Activated naive CD4-positive, alpha-beta T cell treated with anti-CD3 and anti-CD28 coated beads, Interleukin-2, amount 50 U/mL, for 72 hours (primary cell): Measurements from ENCODE around the gene SYTL3. TPM values are rescaled to one million over a fixed set of nuclear protein-coding genes. Genes with fewer than 3 reads are reported as not detected.
"Not testable (repeated sequence)": the region's sequence is repeated elsewhere in the genome, so short reads cannot be mapped to it uniquely, and the experiment has no call there.

ENCODE experiments used
- ATAC-seq, 2 donors: fragments of 150-1000 bp; cut with Tn5 transposase; 2 replicates each; pipeline ENCODE4 v1.10.0; 2021; ENCODE audit warnings: mild to moderate bottlenecking in 2 of 2, moderate library complexity in 2 of 2
- DNase-seq, 2 donors: peaks; one replicate each; pipeline ENCODE4 v3.0.0; 2021 to 2022; ENCODE audit warnings: low spot score in 2 of 2
- H3K27ac Mint-ChIP-seq, 2 donors: one replicate each; pipeline ENCODE4 v1.8.0; 2022; ENCODE audit warnings: mild to moderate bottlenecking in 2 of 2, mixed read lengths in 2 of 2
- H3K36me3 Mint-ChIP-seq, 2 donors: one replicate each; pipeline ENCODE4 v1.8.0; 2022; ENCODE audit warnings: mixed read lengths in 2 of 2
- H3K9me3 Mint-ChIP-seq, 2 donors: one replicate each; pipeline ENCODE4 v1.8.0; 2022; ENCODE audit warnings: mixed read lengths in 2 of 2
- total RNA-seq, 2 donors: library from RNA; stranded (reverse); gene quantifications; one replicate each; pipeline ENCODE4 v1.2.3, GENCODE V29; 2022

SYTL3 gene
- total RNA-seq, 2 donors from 2014 or later = 122 to 143 TPM

- DNase-seq (no peak), ATAC-seq (peak in 1 of 2 donors; percentile 17)
- Mint-ChIP-seq H3K36me3 (peaks cover 0 to 15% of the 10 kb centered on the region in 2 donors), H3K27ac (peak overlapping the region; percentile 67 to 73), H3K9me3 (no peaks in the 10 kb centered on the region)
Observed at GRCh38 chr6:158631678-158632537, 17.9 kb upstream of the SYTL3 start.

DNA sequence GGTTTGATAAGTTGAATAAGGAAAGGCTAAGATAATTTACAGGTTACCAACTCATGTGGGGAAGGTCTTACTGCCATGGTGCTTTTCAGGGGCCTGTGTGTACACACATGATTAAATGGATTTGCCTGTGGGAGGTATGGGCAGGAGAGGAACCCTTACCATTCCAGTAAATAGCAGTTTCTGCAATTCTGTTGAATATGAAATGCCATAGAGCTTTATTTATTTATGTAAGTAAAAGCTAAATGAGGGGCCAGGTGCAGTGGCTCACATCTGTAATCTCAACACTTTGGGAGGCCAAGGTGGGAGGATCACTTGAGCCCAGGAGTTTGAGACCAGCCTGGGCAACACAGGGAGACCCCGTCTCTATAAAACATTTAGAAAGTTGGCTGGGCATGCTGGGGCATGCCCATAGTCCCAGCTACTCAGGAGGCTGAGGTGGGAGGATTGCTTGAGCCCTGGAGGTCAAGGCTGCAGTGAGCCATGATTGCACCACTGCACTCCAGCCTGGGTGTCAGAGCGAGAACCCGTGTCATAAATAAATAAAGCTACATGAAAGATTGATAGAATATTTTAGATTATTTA is 17.2 kb upstream of the SYTL3 start:
- not testable (repeated sequence) for ATAC-seq, H3K9me3 Mint-ChIP-seq, DNase-seq
- H3K36me3 Mint-ChIP-seq = peaks cover 0 to 23% of the 10 kb centered on the region in 2 donors
- H3K27ac Mint-ChIP-seq = peak overlapping the region; percentile 67 to 73

DNA sequence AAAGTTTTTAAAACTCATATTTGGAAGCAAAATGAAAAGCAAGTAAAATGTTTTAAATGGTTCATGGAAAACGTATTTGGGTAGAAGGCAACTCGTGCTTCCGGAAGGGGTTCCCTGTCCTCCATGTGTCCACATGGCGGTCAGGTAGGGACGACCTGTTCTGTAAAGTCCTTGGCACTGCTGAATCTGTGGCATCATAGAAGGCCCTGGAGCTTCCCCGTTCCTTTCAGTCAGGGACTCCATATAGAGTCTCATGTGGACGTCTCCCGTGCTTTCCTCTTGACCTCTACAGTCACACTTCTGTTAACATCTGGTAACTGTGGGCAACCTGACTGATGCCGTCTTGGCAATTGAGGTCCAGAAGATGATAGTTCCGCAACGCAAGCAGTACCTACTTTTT is 16.7 kb upstream of the SYTL3 start:
- H3K36me3 Mint-ChIP-seq = peaks cover 0 to 23% of the 10 kb centered on the region in 2 donors
- H3K27ac Mint-ChIP-seq = peak overlapping the region in 1 of 2 donors; percentile 73
- ATAC-seq = no peak
- DNase-seq = no peak
- H3K9me3 Mint-ChIP-seq = no peaks in the 10 kb centered on the region

DNA sequence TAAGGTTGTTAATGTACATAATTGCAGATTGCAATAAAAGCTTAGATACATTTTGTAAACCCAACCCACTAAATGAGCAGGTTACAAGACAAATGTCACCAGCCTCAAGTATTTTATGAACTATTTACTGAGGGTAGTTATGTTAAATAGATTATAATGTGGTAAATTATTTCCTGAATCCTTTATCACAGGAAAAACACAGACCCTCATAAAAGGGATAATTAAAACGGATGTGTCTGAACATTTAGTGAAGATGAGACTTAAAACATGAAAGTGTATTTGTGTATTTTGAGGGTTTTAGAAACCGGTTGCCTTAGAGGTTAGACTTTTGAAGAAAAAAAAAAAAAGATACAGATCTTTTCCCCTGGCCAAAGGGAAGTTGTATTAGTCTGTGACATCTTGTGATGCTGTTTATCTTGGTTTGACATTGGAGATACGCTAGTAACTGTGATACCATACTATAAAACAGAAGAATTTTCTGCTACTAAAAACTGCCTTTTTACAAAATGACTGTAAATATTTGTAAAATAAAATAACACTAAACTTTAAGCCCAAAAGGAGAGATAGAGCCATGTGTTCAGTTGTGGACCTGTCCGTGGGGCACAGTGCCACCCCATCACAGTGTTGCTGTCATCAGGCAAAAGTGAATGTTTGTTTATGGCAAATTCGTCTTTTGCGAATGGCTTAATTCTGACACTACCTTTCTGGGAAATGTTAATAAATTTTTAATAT is 15.0 kb upstream of the SYTL3 start:
- H3K9me3 Mint-ChIP-seq = no peaks in the 10 kb centered on the region
- no peak for DNase-seq
- peak overlapping the region; percentile 15 to 33 for H3K27ac Mint-ChIP-seq
- ATAC-seq = no peak
- H3K36me3 Mint-ChIP-seq = peaks cover 0 to 36% of the 10 kb centered on the region in 2 donors

DNA sequence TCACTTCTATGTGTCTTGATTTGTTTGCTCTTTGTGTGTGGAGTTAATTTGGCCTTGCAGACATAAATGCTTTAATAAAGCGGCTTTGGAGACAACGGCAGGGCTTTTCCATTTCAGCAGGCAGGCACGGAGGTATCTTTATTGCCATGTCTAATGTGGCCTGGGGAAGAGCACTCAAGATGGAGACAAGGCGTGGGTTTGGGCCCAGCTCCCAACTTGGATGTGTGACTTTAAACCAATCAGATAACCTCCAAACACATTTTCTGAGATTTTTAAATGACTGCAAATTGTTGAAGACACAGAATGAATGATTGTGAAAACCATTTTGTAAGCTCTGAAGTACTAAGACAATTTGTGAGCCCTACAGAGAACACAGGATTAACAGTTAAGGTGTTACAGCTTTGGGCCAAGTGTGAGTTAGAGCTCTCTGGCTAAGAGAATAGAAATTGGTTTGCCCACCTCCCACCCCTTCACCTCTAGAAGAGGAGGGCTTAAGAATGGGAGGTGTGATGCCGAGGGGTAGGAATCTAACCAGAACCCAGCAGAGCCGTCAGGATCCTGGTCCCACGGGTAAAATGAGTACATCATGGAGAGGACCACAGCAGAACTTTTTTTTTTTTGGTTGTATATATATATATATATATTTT is 14.3 kb upstream of the SYTL3 start:
- ATAC-seq = no peak
- peaks cover 4 to 43% of the 10 kb centered on the region in 2 donors for H3K36me3 Mint-ChIP-seq

DNA sequence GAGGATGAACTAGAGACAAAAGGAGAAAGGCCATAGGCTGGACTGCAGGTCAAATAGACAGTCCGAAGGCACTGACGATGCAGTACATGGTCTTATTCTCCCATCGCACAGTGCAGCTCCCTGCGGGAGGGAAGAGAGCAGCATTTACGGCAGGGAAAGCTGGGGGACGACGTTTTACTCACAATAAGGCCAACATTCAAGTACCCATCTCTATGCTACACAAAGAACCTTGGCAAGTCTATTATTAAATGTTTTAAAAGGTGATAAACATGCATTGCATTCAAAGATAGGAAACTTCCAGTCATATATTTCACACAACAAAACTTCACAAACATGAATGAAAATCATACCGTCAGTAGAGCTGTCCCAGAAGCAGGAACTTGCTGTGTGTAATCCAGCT is 13.1 kb upstream of the SYTL3 start:
- Mint-ChIP-seq H3K9me3 (no peaks in the 10 kb centered on the region), H3K27ac (peak overlapping the region in 1 of 2 donors; percentile 70), H3K36me3 (peaks cover 7 to 49% of the 10 kb centered on the region in 2 donors)
- DNase-seq (no peak), ATAC-seq (no peak)

More for the DNA sequence above, 14.3 kb upstream of the SYTL3 start:
- Mint-ChIP-seq H3K9me3 (no peaks in the 10 kb centered on the region), H3K27ac (peak overlapping the region; percentile 53 to 54)
- DNase-seq = no peak

DNA sequence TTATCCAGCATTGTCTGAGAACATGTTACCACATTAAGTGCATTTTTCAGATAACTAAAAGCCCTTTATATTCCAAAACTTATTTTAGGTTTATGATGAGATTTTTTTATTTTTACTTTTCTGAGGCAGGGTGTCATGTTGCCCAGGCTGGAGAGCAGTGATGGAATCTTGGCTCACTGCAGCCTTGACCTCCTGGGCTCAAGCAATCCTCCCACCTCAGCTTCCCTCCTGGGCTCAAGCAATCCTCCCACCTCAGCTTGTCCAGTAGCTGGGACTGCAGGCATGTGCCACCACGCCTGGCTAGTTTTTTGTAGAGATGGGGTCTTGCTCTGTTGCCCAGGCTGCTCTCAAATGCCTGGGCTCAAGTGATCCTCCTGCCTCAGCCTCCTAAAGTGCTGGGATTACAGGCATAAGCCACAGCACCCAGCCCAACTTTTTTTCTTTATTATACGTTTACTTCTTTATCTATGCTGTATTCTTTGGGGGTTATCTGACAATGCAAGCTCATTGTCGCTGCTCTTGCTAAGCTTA is 11.5 kb upstream of the SYTL3 start:
- Mint-ChIP-seq H3K9me3 (no peaks in the 10 kb centered on the region), H3K36me3 (peaks cover 19 to 64% of the 10 kb centered on the region in 2 donors), H3K27ac (peak overlapping the region; percentile 44 to 58)
- DNase-seq (no peak), ATAC-seq (no peak)

GRCh38 chr6:158639056-158639455 is 10.8 kb upstream of the SYTL3 start:
- Mint-ChIP-seq H3K27ac (peak overlapping the region; percentile 44 to 85), H3K9me3 (no peaks in the 10 kb centered on the region), H3K36me3 (peaks cover 24 to 70% of the 10 kb centered on the region in 2 donors)
- no peak for DNase-seq
- no peak for ATAC-seq

- ATAC-seq (no peak), DNase-seq (no peak)
- Mint-ChIP-seq H3K27ac (peak overlapping the region; percentile 75 to 92), H3K9me3 (no peaks in the 10 kb centered on the region), H3K36me3 (peaks cover 27 to 70% of the 10 kb centered on the region in 2 donors)
Observed at GRCh38 chr6:158640519-158640918, 9.3 kb upstream of the SYTL3 start.

DNA sequence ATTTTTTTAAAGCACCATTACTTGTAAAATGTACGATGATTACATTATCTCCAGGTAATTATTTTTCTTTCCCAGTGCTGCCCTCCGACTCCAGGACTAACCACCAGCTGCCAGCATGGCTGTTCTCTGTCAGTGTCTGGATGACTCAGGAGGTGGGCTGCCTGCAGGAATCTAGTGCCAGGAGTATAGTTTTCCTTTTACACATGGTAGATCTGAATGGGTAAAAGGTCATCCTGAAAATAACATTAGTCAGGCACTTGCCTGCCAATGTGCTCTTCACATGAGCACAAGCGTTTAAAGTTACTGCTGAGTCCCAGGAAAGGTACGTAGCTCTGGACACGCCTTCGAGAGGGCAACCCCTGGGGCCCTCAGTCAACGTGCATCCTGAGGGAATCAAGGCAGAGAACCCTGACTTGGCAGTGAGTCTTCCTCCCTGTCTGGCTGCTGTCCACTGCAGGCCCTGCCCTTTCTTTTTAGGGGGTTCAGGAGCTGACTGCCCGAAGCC is 7.7 kb upstream of the SYTL3 start:
- Mint-ChIP-seq H3K36me3 (peaks cover 31 to 58% of the 10 kb centered on the region in 2 donors), H3K9me3 (no peaks in the 10 kb centered on the region), H3K27ac (peak overlapping the region; percentile 74 to 100)
- DNase-seq (no peak), ATAC-seq (no peak)

DNA sequence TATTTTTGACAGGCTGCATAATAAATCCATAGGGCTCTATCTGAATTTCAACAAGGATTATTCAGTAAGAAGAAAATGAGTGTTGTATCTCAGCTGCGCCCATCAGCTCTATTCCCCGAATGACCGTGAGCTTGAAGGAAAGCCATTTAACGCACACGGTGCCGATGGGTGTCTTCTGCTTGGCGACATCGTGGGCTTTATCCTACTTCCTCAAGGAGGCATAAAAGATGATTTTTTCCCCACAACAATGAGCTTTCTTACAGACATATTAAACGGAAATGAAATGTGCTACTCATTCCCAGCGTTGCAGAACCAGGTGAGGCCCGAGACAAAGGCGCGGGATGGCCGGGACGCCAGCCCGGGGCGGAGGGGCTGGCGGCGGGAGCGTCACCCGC is 6.0 kb upstream of the SYTL3 start:
- ATAC-seq (no peak), DNase-seq (no peak)
- peaks cover 31 to 50% of the 10 kb centered on the region in 2 donors for H3K36me3 Mint-ChIP-seq
- peaks cover 0 to 4% of the 10 kb centered on the region in 2 donors for H3K9me3 Mint-ChIP-seq
- H3K27ac Mint-ChIP-seq = peak overlapping the region; percentile 98 to 100

DNA sequence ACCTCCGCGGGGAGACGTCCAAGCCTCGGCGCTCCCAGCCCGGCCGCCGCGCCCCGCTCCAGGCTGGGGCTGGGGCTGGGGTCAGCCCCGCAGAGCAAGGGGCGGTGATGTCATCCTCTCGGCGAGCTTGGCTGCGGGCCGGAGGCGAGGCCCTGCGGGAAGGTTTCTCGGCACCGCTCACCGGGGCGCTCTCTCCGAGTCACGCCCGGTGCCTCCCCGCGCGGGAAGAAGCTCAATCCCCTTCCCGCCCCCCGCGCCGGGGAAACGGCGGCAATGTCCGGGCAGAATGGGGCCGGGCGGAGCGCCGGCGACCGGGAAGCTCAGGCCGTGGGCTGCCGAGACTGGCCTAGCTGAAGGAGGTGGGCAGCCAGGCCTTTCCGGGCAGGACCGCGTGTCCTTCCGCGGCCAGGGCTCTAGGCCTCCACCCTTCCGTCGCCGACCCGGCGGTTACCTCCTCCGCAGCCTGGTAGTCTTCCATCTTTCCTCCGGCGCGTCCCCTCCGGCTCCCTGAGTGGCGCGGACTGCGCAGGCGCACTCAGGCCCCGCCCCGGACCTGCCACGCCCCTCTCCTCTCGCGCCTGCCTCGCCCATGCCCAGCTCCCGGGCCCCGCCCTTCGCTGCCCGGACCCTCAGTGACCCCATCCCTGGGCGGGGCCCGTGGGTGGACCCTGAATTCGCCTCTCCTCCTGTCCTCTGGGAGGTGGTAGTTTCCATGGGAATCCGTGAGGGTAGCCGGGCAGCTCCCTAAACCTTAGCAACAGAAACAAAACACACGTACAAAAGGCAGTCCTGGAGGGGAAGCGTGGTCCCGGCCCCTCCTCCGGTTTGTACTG is 5.4 kb upstream of the SYTL3 start, which contains the start of gene DYNLT1:
DYNLT1 (minus strand) TSS at position 513 of the 833 bp plus-strand sequence; CDS start at position 478, 35 bp downstream.
- DNase-seq = peak; percentile 96 to 97
- Mint-ChIP-seq H3K27ac (peak within 1 kb of the TSS; percentile 98 to 100), H3K9me3 (peaks cover 0 to 4% of the 10 kb centered on the region in 2 donors), H3K36me3 (peaks cover 31 to 44% of the 10 kb centered on the region in 2 donors)
- peak; percentile 48 to 57 for ATAC-seq

GRCh38 chr6:158645064-158646022 is 4.5 kb upstream of the SYTL3 start:
- Mint-ChIP-seq H3K9me3 (peaks cover 0 to 4% of the 10 kb centered on the region in 2 donors), H3K27ac (peak overlapping the region; percentile 96 to 100), H3K36me3 (peaks cover 29 to 40% of the 10 kb centered on the region in 2 donors)
- DNase-seq = no peak
- ATAC-seq = peak in 1 of 2 donors; percentile 3
